Activated naive CD8-positive, alpha-beta T cell treated with anti-CD3 and anti-CD28 coated beads, Interleukin-2, amount 50 U/mL, for 24 hours (primary cell): ENCODE data around the gene DCAF6.
"Not testable (repeated sequence)": the region's sequence is repeated elsewhere in the genome, so short reads cannot be mapped to it uniquely, and the experiment has no call there.

Experiments used
- ATAC-seq: fragments of 150-1000 bp; cut with Tn5 transposase; one replicate; pipeline ENCODE4 v1.10.0; 2021
- DNase-seq: peaks from one replicate; pipeline ENCODE4 v3.0.0; 2021
- H3K27ac Mint-ChIP-seq: one replicate; pipeline ENCODE4 v1.8.0; 2021; ENCODE audit warnings: mild to moderate bottlenecking, mixed read lengths
- H3K27me3 Mint-ChIP-seq: one replicate; pipeline ENCODE4 v1.8.0; 2021; ENCODE audit warnings: mixed read lengths
- H3K36me3 Mint-ChIP-seq: one replicate; pipeline ENCODE4 v1.8.0; 2021; ENCODE audit warnings: low read depth, mixed read lengths
- H3K4me1 Mint-ChIP-seq: one replicate; pipeline ENCODE4 v1.8.0; 2021; ENCODE audit warnings: mixed read lengths
- H3K4me3 Mint-ChIP-seq: one replicate; pipeline ENCODE4 v1.8.0; 2021; ENCODE audit warnings: mild to moderate bottlenecking, moderate library complexity, mixed read lengths
- H3K9me3 Mint-ChIP-seq: one replicate; pipeline ENCODE4 v1.8.0; 2021; ENCODE audit warnings: mixed read lengths

The DCAF6 gene

GRCh38 chr1:167913895-167914496 lies 22.5 kb upstream of the DCAF6 start, which contains the start of gene ADCY10:
ADCY10 (minus strand) TSS chr1:167914134; CDS start chr1:167905140, 8,994 bp downstream.
- no peak for ATAC-seq
- Mint-ChIP-seq H3K9me3 (peaks cover 11% of the 10 kb centered on the region), H3K4me3 (no peak within 1 kb of the TSS), H3K27me3 (no peaks in the 10 kb centered on the region), H3K4me1 (no peaks in the 10 kb centered on the region), H3K27ac (no peak within 1 kb of the TSS), H3K36me3 (no peaks in the 10 kb centered on the region)
- no peak for DNase-seq

- no peak overlapping the region for H3K27ac Mint-ChIP-seq
- no peak overlapping the region for H3K4me3 Mint-ChIP-seq
Observed at GRCh38 chr1:167915569-167915968, 20.9 kb upstream of the DCAF6 start.

GRCh38 chr1:167916766-167917511 lies 19.5 kb upstream of the DCAF6 start:
- H3K9me3 Mint-ChIP-seq = no peaks in the 10 kb centered on the region
- H3K36me3 Mint-ChIP-seq = peaks cover 2% of the 10 kb centered on the region
- no peak for ATAC-seq
- DNase-seq = no peak
- H3K4me1 Mint-ChIP-seq = peaks cover under 1% of the 10 kb centered on the region
- no peaks in the 10 kb centered on the region for H3K27me3 Mint-ChIP-seq
- H3K4me3 Mint-ChIP-seq = no peak overlapping the region
- no peak overlapping the region for H3K27ac Mint-ChIP-seq

More at GRCh38 chr1:167915569-167915968, 20.9 kb upstream of the DCAF6 start:
- Mint-ChIP-seq H3K27me3 (no peaks in the 10 kb centered on the region), H3K36me3 (peaks cover 2% of the 10 kb centered on the region), H3K9me3 (no peaks in the 10 kb centered on the region), H3K4me1 (no peaks in the 10 kb centered on the region)
- ATAC-seq = no peak
- DNase-seq = no peak

GRCh38 chr1:167922023-167922422 lies 14.5 kb upstream of the DCAF6 start:
- ATAC-seq = no peak
- no peak overlapping the region for H3K4me3 Mint-ChIP-seq
- H3K27me3 Mint-ChIP-seq = no peaks in the 10 kb centered on the region
- DNase-seq = no peak
- H3K4me1 Mint-ChIP-seq = peaks cover 9% of the 10 kb centered on the region
- peaks cover 10% of the 10 kb centered on the region for H3K36me3 Mint-ChIP-seq
- no peaks in the 10 kb centered on the region for H3K9me3 Mint-ChIP-seq
- no peak overlapping the region for H3K27ac Mint-ChIP-seq

GRCh38 chr1:167922611-167923074 lies 13.8 kb upstream of the DCAF6 start:
- H3K9me3 Mint-ChIP-seq = no peaks in the 10 kb centered on the region
- no peak overlapping the region for H3K4me3 Mint-ChIP-seq
- H3K36me3 Mint-ChIP-seq = peaks cover 11% of the 10 kb centered on the region
- no peak for DNase-seq
- no peaks in the 10 kb centered on the region for H3K27me3 Mint-ChIP-seq
- no peak overlapping the region for H3K27ac Mint-ChIP-seq
- ATAC-seq = no peak
- peaks cover 9% of the 10 kb centered on the region for H3K4me1 Mint-ChIP-seq

GRCh38 chr1:167923324-167924056 lies 13.0 kb upstream of the DCAF6 start:
- H3K4me1 Mint-ChIP-seq = peaks cover 9% of the 10 kb centered on the region
- H3K4me3 Mint-ChIP-seq = no peak overlapping the region
- ATAC-seq (no peak), DNase-seq (no peak)
- no peak overlapping the region for H3K27ac Mint-ChIP-seq
- peaks cover 14% of the 10 kb centered on the region for H3K36me3 Mint-ChIP-seq
- H3K27me3 Mint-ChIP-seq = no peaks in the 10 kb centered on the region
- H3K9me3 Mint-ChIP-seq = no peaks in the 10 kb centered on the region

- Mint-ChIP-seq H3K9me3 (no peaks in the 10 kb centered on the region), H3K27ac (no peak overlapping the region), H3K4me3 (no peak overlapping the region), H3K36me3 (peaks cover 13% of the 10 kb centered on the region), H3K4me1 (peaks cover 9% of the 10 kb centered on the region), H3K27me3 (no peaks in the 10 kb centered on the region)
- ATAC-seq (no peak), DNase-seq (no peak)
Observed at GRCh38 chr1:167924102-167924501, 12.4 kb upstream of the DCAF6 start.

GRCh38 chr1:167924543-167925231 lies 11.8 kb upstream of the DCAF6 start:
- no peak overlapping the region for H3K27ac Mint-ChIP-seq
- ATAC-seq (no peak), DNase-seq (no peak)
- no peaks in the 10 kb centered on the region for H3K27me3 Mint-ChIP-seq
- no peak overlapping the region for H3K4me3 Mint-ChIP-seq
- peaks cover 11% of the 10 kb centered on the region for H3K4me1 Mint-ChIP-seq
- no peaks in the 10 kb centered on the region for H3K9me3 Mint-ChIP-seq
- peaks cover 11% of the 10 kb centered on the region for H3K36me3 Mint-ChIP-seq

- Mint-ChIP-seq H3K27me3 (no peaks in the 10 kb centered on the region), H3K27ac (no peak overlapping the region), H3K4me1 (peaks cover 12% of the 10 kb centered on the region), H3K9me3 (no peaks in the 10 kb centered on the region), H3K4me3 (no peak overlapping the region), H3K36me3 (peaks cover 11% of the 10 kb centered on the region)
- ATAC-seq (no peak), DNase-seq (no peak)
Observed at GRCh38 chr1:167926486-167926997, 9.9 kb upstream of the DCAF6 start.

- Mint-ChIP-seq H3K27me3 (no peaks in the 10 kb centered on the region), H3K4me3 (no peak overlapping the region), H3K9me3 (no peaks in the 10 kb centered on the region), H3K4me1 (peaks cover 10% of the 10 kb centered on the region), H3K27ac (no peak overlapping the region), H3K36me3 (peaks cover 11% of the 10 kb centered on the region)
- DNase-seq (no peak), ATAC-seq (no peak)
Observed at GRCh38 chr1:167927046-167927754, 9.3 kb upstream of the DCAF6 start.

- DNase-seq (no peak), ATAC-seq (no peak)
- H3K36me3 Mint-ChIP-seq = peaks cover 6% of the 10 kb centered on the region
- H3K4me3 Mint-ChIP-seq = no peak overlapping the region
- no peaks in the 10 kb centered on the region for H3K27me3 Mint-ChIP-seq
- no peaks in the 10 kb centered on the region for H3K9me3 Mint-ChIP-seq
- H3K4me1 Mint-ChIP-seq = peaks cover 11% of the 10 kb centered on the region
- no peak overlapping the region for H3K27ac Mint-ChIP-seq
Observed at GRCh38 chr1:167928457-167928852, 8.0 kb upstream of the DCAF6 start.

- H3K36me3 Mint-ChIP-seq, H3K4me3 Mint-ChIP-seq, DNase-seq, ATAC-seq, H3K27me3 Mint-ChIP-seq, H3K27ac Mint-ChIP-seq, H3K9me3 Mint-ChIP-seq: not testable (repeated sequence)
- H3K4me1 Mint-ChIP-seq = peaks cover 16% of the 10 kb centered on the region
Observed at GRCh38 chr1:167928919-167929318, 7.6 kb upstream of the DCAF6 start.

GRCh38 chr1:167929725-167930124 lies 6.8 kb upstream of the DCAF6 start:
- DNase-seq = no peak
- ATAC-seq = no peak
- peaks cover 23% of the 10 kb centered on the region for H3K4me1 Mint-ChIP-seq
- no peaks in the 10 kb centered on the region for H3K9me3 Mint-ChIP-seq
- no peaks in the 10 kb centered on the region for H3K27me3 Mint-ChIP-seq
- H3K36me3 Mint-ChIP-seq = peaks cover 3% of the 10 kb centered on the region
- H3K27ac Mint-ChIP-seq = no peak overlapping the region
- no peak overlapping the region for H3K4me3 Mint-ChIP-seq

GRCh38 chr1:167933788-167934187 lies 2.7 kb upstream of the DCAF6 start:
- ATAC-seq = no peak
- Mint-ChIP-seq H3K27me3 (no peaks in the 10 kb centered on the region), H3K4me3 (peak overlapping the region; percentile 90), H3K27ac (no peak overlapping the region), H3K4me1 (peaks cover 39% of the 10 kb centered on the region), H3K36me3 (no peaks in the 10 kb centered on the region), H3K9me3 (no peaks in the 10 kb centered on the region)
- DNase-seq = no peak
